Measurements from ENCODE around the gene GGA1. TPM values are rescaled to one million over a fixed set of nuclear protein-coding genes. Genes with fewer than 3 reads are reported as not detected.
"Not testable (repeated sequence)": the region's sequence is repeated elsewhere in the genome, so short reads cannot be mapped to it uniquely, and the experiment has no call there.

The GGA1 gene
- total RNA-seq, 1 donor from 2014 or later = 27.3 TPM

- ATAC-seq = peak; percentile 60
Observed at GRCh38 chr22:37569921-37570660, 38.5 kb upstream of the GGA1 start.

GRCh38 chr22:37570661-37570976 is 38.0 kb upstream of the GGA1 start:
- ATAC-seq (no peak), DNase-seq (ENCODE audit: low spot score) (no peak)

More at GRCh38 chr22:37569921-37570660, 38.5 kb upstream of the GGA1 start:
- DNase-seq (ENCODE audit: low spot score) = peak; percentile 95

- ATAC-seq = no peak
- DNase-seq (ENCODE audit: low spot score) = no peak
Observed at GRCh38 chr22:37571258-37571991, 37.2 kb upstream of the GGA1 start.

GRCh38 chr22:37571992-37572373 is 36.7 kb upstream of the GGA1 start:
- ATAC-seq = no peak
- no peak for DNase-seq (ENCODE audit: low spot score)

GRCh38 chr22:37575490-37576003 is 33.1 kb upstream of the GGA1 start:
- ATAC-seq = no peak
- no peak for DNase-seq (ENCODE audit: low spot score)

- DNase-seq (ENCODE audit: low spot score) (no peak), ATAC-seq (no peak)
Observed at GRCh38 chr22:37578002-37578401, 30.6 kb upstream of the GGA1 start.

- ATAC-seq (peak; percentile 89), DNase-seq (ENCODE audit: low spot score) (peak; percentile 80)
Observed at GRCh38 chr22:37581504-37581903, 27.1 kb upstream of the GGA1 start.

- no peak for ATAC-seq
- no peak for DNase-seq (ENCODE audit: low spot score)
Observed at GRCh38 chr22:37582526-37582925, 26.1 kb upstream of the GGA1 start.

GRCh38 chr22:37588546-37589215 is 20.0 kb upstream of the GGA1 start:
- DNase-seq (ENCODE audit: low spot score) (no peak), ATAC-seq (peak; percentile 37)

GRCh38 chr22:37589636-37590035 is 19.0 kb upstream of the GGA1 start:
- ATAC-seq = no peak
- DNase-seq (ENCODE audit: low spot score) = no peak

GRCh38 chr22:37591081-37591480 is 17.6 kb upstream of the GGA1 start:
- ATAC-seq; DNase-seq (ENCODE audit: low spot score): not testable (repeated sequence)

GRCh38 chr22:37591823-37592404 is 16.7 kb upstream of the GGA1 start:
- no peak for ATAC-seq

GRCh38 chr22:37594237-37594636 is 14.4 kb upstream of the GGA1 start:
- ATAC-seq = no peak
- no peak for DNase-seq (ENCODE audit: low spot score)

More at GRCh38 chr22:37591823-37592404, 16.7 kb upstream of the GGA1 start:
- DNase-seq (ENCODE audit: low spot score) = no peak

- ATAC-seq (no peak), DNase-seq (ENCODE audit: low spot score) (no peak)
Observed at GRCh38 chr22:37599153-37599552, 9.5 kb upstream of the GGA1 start.

- DNase-seq (ENCODE audit: low spot score) (no peak), ATAC-seq (peak; percentile 17)
Observed at GRCh38 chr22:37601203-37601539, 7.5 kb upstream of the GGA1 start.

GRCh38 chr22:37601540-37602442 is 6.8 kb upstream of the GGA1 start:
- DNase-seq (ENCODE audit: low spot score) (peak; percentile 80), ATAC-seq (peak; percentile 89)

- ATAC-seq = not testable (repeated sequence)
Observed at GRCh38 chr22:37602546-37603277, 5.9 kb upstream of the GGA1 start.

GRCh38 chr22:37604074-37604473 is 4.6 kb upstream of the GGA1 start:
- ATAC-seq (no peak), DNase-seq (ENCODE audit: low spot score) (no peak)

More at GRCh38 chr22:37602546-37603277, 5.9 kb upstream of the GGA1 start:
- DNase-seq (ENCODE audit: low spot score) = not testable (repeated sequence)

- no peak for ATAC-seq
- DNase-seq (ENCODE audit: low spot score) = no peak
Observed at GRCh38 chr22:37604875-37605274, 3.8 kb upstream of the GGA1 start.
